HCT116 (cell line): Measurements from ENCODE around the gene HIGD1A. TPM values are rescaled to one million over a fixed set of nuclear protein-coding genes. Genes with fewer than 3 reads are reported as not detected.

ENCODE experiments used
- ATAC-seq: fragments of 200-7000 bp; cut with Tn5 transposase; 2 replicates; pipeline ENCODE4 v1.9.1; 2020; ENCODE audit warnings: mild to moderate bottlenecking, moderate library complexity
- BruUV-seq: library from RNA; stranded (reverse); fragments of 400-500 nt; replicated peaks from 2 replicates; lab custom pipeline; 2021; lab: Mats Ljungman, UMichigan
- CTCF ChIA-PET: fragments of 300-600 bp; sonication (Branson Sonifier 250); formaldehyde crosslinking; loops from one replicate; lab custom pipeline; 2021; ENCODE audit warnings: antibody characterized with exemption; lab: Charles Lee
- POLR2A ChIA-PET: fragments of 300-600, 350-600 bp; sonication (Branson Sonifier 250); formaldehyde crosslinking; loops from one replicate; lab custom pipeline; 2021; ENCODE audit warnings: antibody characterized with exemption; lab: Charles Lee
- RAD21 ChIA-PET, 2 experiments: fragments of 300-600 bp; sonication (Branson Sonifier 250); formaldehyde crosslinking; loops; one replicate each; lab custom pipeline; 2023; ENCODE audit warnings: low total read pairs in 2 of 2; ENCODE audit not compliant: uncharacterized antibody in 2 of 2, unreplicated experiment in 2 of 2, low non-redundant PET in 1 of 2; lab: Charles Lee
- DNase-seq: peaks from one replicate; pipeline ENCODE4 v3.0.0-alpha.2; 2010; ENCODE audit warnings: low read depth, low spot score
- H2AFZ ChIP-seq: fragments of 200-600 bp; shearing (Covaris generic), sonication (generic); 2 replicates; pipeline ENCODE4 v1.6.1; 2017; ENCODE audit warnings: low read depth, mixed run types, mixed read lengths, antibody characterized with exemption, low read length; ENCODE audit not compliant: poor library complexity, severe bottlenecking
- H3K27ac ChIP-seq: 2 replicates; pipeline ENCODE4 v1.5.1; 2012; ENCODE audit warnings: low read depth, low read length
- H3K27me3 ChIP-seq: fragments of 200-600 bp; sonication (generic); 2 replicates; pipeline ENCODE4 v1.6.1; 2016; ENCODE audit warnings: mixed run types, low read length, mixed read lengths; ENCODE audit not compliant: insufficient read depth
- H3K36me3 ChIP-seq, 2 experiments: fragments of 200-500 bp in 1 of 2; fragments of 200-600 bp in 1 of 2; sonication (Bioruptor generic) in 1 of 2; sonication (generic) in 1 of 2; 2 replicates each; pipeline versions ENCODE4 v1.5.1 to v1.6.1; 2014 to 2016; ENCODE audit warnings: low read length in 2 of 2, inconsistent platforms in 1 of 2, mixed read lengths in 1 of 2, mixed run types in 1 of 2; ENCODE audit not compliant: insufficient read depth in 2 of 2, control insufficient read depth in 1 of 2
- H3K4me1 ChIP-seq, 2 experiments: fragments of 200-600 bp in 1 of 2; sonication (generic) in 1 of 2; 2 replicates each; pipeline versions ENCODE4 v1.5.1 to v1.6.1; 2012 to 2017; ENCODE audit warnings: low read length in 2 of 2, inconsistent platforms in 1 of 2, mild to moderate bottlenecking in 1 of 2, mixed read lengths in 1 of 2, mixed run types in 1 of 2, moderate library complexity in 1 of 2; ENCODE audit not compliant: insufficient read depth in 2 of 2, control insufficient read depth in 1 of 2
- H3K4me2 ChIP-seq: fragments of 200-600 bp; sonication (generic); 2 replicates; pipeline ENCODE4 v1.6.1; 2017; ENCODE audit warnings: mixed run types, low read length, mixed read lengths
- H3K4me3 ChIP-seq, 2 experiments: fragments of 200-600 bp in 1 of 2; sonication (generic) in 1 of 2; replicated peaks in 1 of 2; 2 replicates each; pipeline ENCODE4 v1.5.1; 2011 to 2016; ENCODE audit warnings: low read length in 2 of 2, control low read depth in 1 of 2, low read depth in 1 of 2, mild to moderate bottlenecking in 1 of 2, mixed read lengths in 1 of 2, mixed run types in 1 of 2
- H3K79me2 ChIP-seq: fragments of 200-600 bp; sonication (generic); 2 replicates; pipeline ENCODE4 v1.6.1; 2017; ENCODE audit warnings: mild to moderate bottlenecking, mixed run types, low read length, moderate library complexity, mixed read lengths; ENCODE audit not compliant: insufficient read depth
- H3K9ac ChIP-seq: fragments of 200-600 bp; sonication (generic); 2 replicates; pipeline ENCODE4 v1.6.1; 2016; ENCODE audit warnings: low read length, mixed read lengths
- H3K9me2 ChIP-seq: fragments of 200-600 bp; sonication (generic), shearing (Covaris generic); 2 replicates; pipeline ENCODE4 v1.6.1; 2017; ENCODE audit warnings: mixed run types, mild to moderate bottlenecking, moderate library complexity; ENCODE audit not compliant: insufficient read depth
- H3K9me3 ChIP-seq, 2 experiments: fragments of 200-500 bp in 1 of 2; fragments of 200-600 bp in 1 of 2; sonication (Bioruptor generic) in 1 of 2; sonication (generic) in 1 of 2; 2 replicates each; pipeline ENCODE4 v1.6.1; 2014 to 2017; ENCODE audit warnings: low read length in 2 of 2, mixed read lengths in 2 of 2, inconsistent platforms in 1 of 2, low read depth in 1 of 2, mild to moderate bottlenecking in 1 of 2, mixed run types in 1 of 2, moderate library complexity in 1 of 2; ENCODE audit not compliant: control insufficient read depth in 1 of 2, insufficient read depth in 1 of 2
- H4K20me1 ChIP-seq: fragments of 200-600 bp; sonication (generic), shearing (Covaris generic); 2 replicates; pipeline ENCODE4 v1.6.1; 2017; ENCODE audit warnings: mixed run types, mild to moderate bottlenecking, moderate library complexity; ENCODE audit not compliant: insufficient read depth
- CBX3 ChIP-seq: IDR thresholded peaks from 2 replicates; pipeline ENCODE4 v1.6.1; 2012; ENCODE audit warnings: low read depth
- CEBPB ChIP-seq: IDR thresholded peaks from 2 replicates; pipeline ENCODE4 v1.6.1; 2012; ENCODE audit warnings: low read depth
- CTCF ChIP-seq, 3 experiments: fragments of 200-600 bp in 1 of 3; sonication (generic) in 1 of 3; IDR thresholded peaks in 2 of 3; conservative IDR thresholded peaks in 1 of 3; 2 replicates each; pipeline ENCODE4 v1.5.1; 2012 to 2017; ENCODE audit warnings: low read depth in 2 of 3, low read length in 2 of 3, antibody characterized with exemption in 1 of 3, borderline replicate concordance in 1 of 3, control low read depth in 1 of 3, mild to moderate bottlenecking in 1 of 3, mixed read lengths in 1 of 3, mixed run types in 1 of 3, moderate library complexity in 1 of 3; ENCODE audit not compliant: insufficient read depth in 1 of 3
- EGR1 ChIP-seq: IDR thresholded peaks from 2 replicates; pipeline ENCODE4 v1.6.1; 2012; ENCODE audit warnings: low read depth
- ELF1 ChIP-seq: IDR thresholded peaks from 2 replicates; pipeline ENCODE4 v1.6.1; 2012; ENCODE audit warnings: low read depth, borderline replicate concordance
- EZH2 ChIP-seq: fragments of 200-600 bp; sonication (generic); IDR thresholded peaks from 2 replicates; pipeline ENCODE4 v1.6.1; 2017; ENCODE audit warnings: antibody characterized with exemption, mixed run types
- FOSL1 ChIP-seq: IDR thresholded peaks from 2 replicates; pipeline ENCODE4 v1.6.1; 2012; ENCODE audit warnings: low read depth
- JUND ChIP-seq: IDR thresholded peaks from 2 replicates; pipeline ENCODE4 v1.6.1; 2012
- POLR2A ChIP-seq: IDR thresholded peaks from 2 replicates; pipeline ENCODE4 v1.7.0; 2011; ENCODE audit warnings: borderline replicate concordance; ENCODE audit not compliant: insufficient read depth, insufficient read length; ENCODE audit errors: extremely low read depth
- POLR2AphosphoS5 ChIP-seq: IDR thresholded peaks from 2 replicates; pipeline ENCODE4 v1.6.1; 2011; ENCODE audit warnings: mild to moderate bottlenecking, low read depth, low read length, moderate library complexity
- RAD21 ChIP-seq: IDR thresholded peaks from 2 replicates; pipeline ENCODE4 v1.6.1; 2012; ENCODE audit warnings: low read depth, mild to moderate bottlenecking
- SP1 ChIP-seq: IDR thresholded peaks from 2 replicates; pipeline ENCODE4 v1.6.1; 2012; ENCODE audit warnings: low read depth
- ZFX ChIP-seq: fragments of 450-650 bp; IDR thresholded peaks from 2 replicates; pipeline ENCODE4 v1.6.1; 2017
- ZNF274 ChIP-seq: fragments of 200-500 bp; sonication (Bioruptor generic); IDR thresholded peaks from 2 replicates; pipeline ENCODE4 v1.6.1; 2014; ENCODE audit warnings: mild to moderate bottlenecking, low read depth, low read length, inconsistent platforms
- intact Hi-C: fragments of 100-400 bp; cut with micrococcal nuclease; formaldehyde crosslinking; loops from 2 replicates; pipeline ENCODE4 v1.10.0; 2022
- total RNA-seq: library from RNA; stranded (reverse); gene quantifications from one replicate; pipeline ENCODE4 v1.2.1, GENCODE V29; 2021; ENCODE audit not compliant: unreplicated experiment

The HIGD1A gene
- total RNA-seq, 1 experiment from 2014 or later = 71.2 TPM

GRCh38 chr3:42831321-42831713 is 27.0 kb upstream of the HIGD1A start:
- ChIA-PET POLR2A (interaction anchor here (0.6 kb wide), 2 partner anchors 11 to 28 kb away, joined by 3 read pairs; no protein-coding TSS in a partner anchor), CTCF (interaction anchor here (1.0 to 2.0 kb wide), 11 partner anchors 9 to 602 kb away, joined by 3 to 25 read pairs (median 7); partner anchors contain the start of gene HIGD1A)
- no peak overlapping the region for H3K9ac ChIP-seq

More at GRCh38 chr3:42831321-42831713, 27.0 kb upstream of the HIGD1A start:
- ATAC-seq (peak; percentile 86), DNase-seq (peak; percentile 65)
- Histone ChIP-seq H3K27me3 (no peaks in the 10 kb centered on the region), H4K20me1 (no peaks in the 10 kb centered on the region), H3K9me2 (no peaks in the 10 kb centered on the region), H3K4me1 (peaks cover 3 to 29% of the 10 kb centered on the region in 2 experiments), H3K27ac (no peak overlapping the region), H2AFZ (peak overlapping the region; percentile 93), H3K36me3 (no peaks in the 10 kb centered on the region), H3K4me3 (no peak overlapping the region), H3K9me3 (no peaks in the 10 kb centered on the region), H3K4me2 (peak overlapping the region; percentile 42), H3K79me2 (no peaks in the 10 kb centered on the region)
- RAD21 ChIA-PET = no interaction called here
- no peak for TF ChIP-seq EZH2
- TF ChIP-seq EGR1 = no peak
- no peak for TF ChIP-seq POLR2AphosphoS5
- peak; percentile 71 for TF ChIP-seq RAD21
- TF ChIP-seq CBX3 = peak; percentile 79
- TF ChIP-seq CTCF (IDR thresholded peaks at IDR 0.05 in 2 of 3, conservative IDR thresholded peaks at IDR 0.05 in 1 of 3; ENCODE audit: borderline replicate concordance in 1 of 3, insufficient read depth in 1 of 3, low read depth in 2 of 3, low read length in 2 of 3) = peak; percentile 76 to 90 (median 84); a peak in 5 of 6 replicates
- TF ChIP-seq SP1 = no peak
- TF ChIP-seq CEBPB = no peak
- no peak for TF ChIP-seq POLR2A
- no peak for TF ChIP-seq ZNF274
- no peak for TF ChIP-seq FOSL1
- no peak for TF ChIP-seq JUND
- no peak for TF ChIP-seq ELF1
- TF ChIP-seq ZFX = no peak
- intact Hi-C loops = loop anchor here (1.0 to 10.0 kb wide), 5 partner anchors 50 to 601 kb away; no protein-coding TSS in a partner anchor
- no TSS peak for BruUV-seq
